Sigmoid colon (tissue), 4 donors: Measurements from ENCODE around the gene PRSS2.

Experiments used
- CTCF ChIP-seq, 4 experiments: fragments of 450-650 bp in 3 of 4; fragments of 200-600 bp in 1 of 4; IDR thresholded peaks; one replicate each; pipeline ENCODE4 v1.5.1; 2016 to 2019; ENCODE audit warnings: antibody characterized with exemption in 4 of 4, mild to moderate bottlenecking in 3 of 4, moderate library complexity in 2 of 4
- EP300 ChIP-seq, 4 donors: sonication (generic); formaldehyde crosslinking; IDR thresholded peaks; one replicate each; pipeline ENCODE4 v1.6.1; 2017; ENCODE audit warnings: antibody characterized with exemption in 4 of 4

- TF ChIP-seq CTCF (IDR thresholded peaks at IDR 0.05) (no peak), EP300 (IDR thresholded peaks at IDR 0.05) (no peak)
Measured at GRCh38 chr7:142745091-142745635, 25.6 kb upstream of the PRSS2 start.
